AG20443 (cell line): Measurements from ENCODE around the gene MPHOSPH9.

Source experiments
- DNase-seq: peaks from one replicate; pipeline ENCODE4 v3.0.0; 2012; ENCODE audit warnings: low spot score, mixed read lengths

MPHOSPH9 gene

DNA sequence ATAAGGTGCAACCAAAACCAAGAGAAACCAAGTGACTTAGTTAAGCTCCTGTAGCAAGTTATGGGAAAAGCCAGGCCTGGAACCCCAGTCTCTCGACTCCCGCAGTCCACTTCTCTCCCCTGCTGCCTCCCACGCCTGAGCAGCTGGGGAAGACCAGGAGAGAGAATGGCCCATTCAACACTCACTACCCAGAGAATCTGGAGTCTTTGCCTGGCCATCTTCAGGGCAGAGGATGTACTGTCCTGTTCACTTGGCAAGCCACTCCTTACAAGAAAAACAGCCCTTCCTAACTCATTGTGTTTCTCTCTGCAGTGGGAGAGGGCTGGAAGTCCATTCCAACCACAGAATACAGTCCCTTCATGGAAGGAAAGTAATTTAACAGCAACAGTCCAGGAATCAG lies 83.9 kb downstream of the MPHOSPH9 start:
- DNase-seq: peak; percentile 27

GRCh38 chr12:123148655-123149054 lies 84.3 kb downstream of the MPHOSPH9 start:
- DNase-seq: no peak

GRCh38 chr12:123148223-123148622 lies 84.7 kb downstream of the MPHOSPH9 start:
- DNase-seq: no peak

- DNase-seq: no peak
These were observed 87.7 kb downstream of the MPHOSPH9 start for GRCh38 chr12:123145211-123145610.

- DNase-seq: no peak
These were observed 89.0 kb downstream of the MPHOSPH9 start for GRCh38 chr12:123143736-123144461.

DNA sequence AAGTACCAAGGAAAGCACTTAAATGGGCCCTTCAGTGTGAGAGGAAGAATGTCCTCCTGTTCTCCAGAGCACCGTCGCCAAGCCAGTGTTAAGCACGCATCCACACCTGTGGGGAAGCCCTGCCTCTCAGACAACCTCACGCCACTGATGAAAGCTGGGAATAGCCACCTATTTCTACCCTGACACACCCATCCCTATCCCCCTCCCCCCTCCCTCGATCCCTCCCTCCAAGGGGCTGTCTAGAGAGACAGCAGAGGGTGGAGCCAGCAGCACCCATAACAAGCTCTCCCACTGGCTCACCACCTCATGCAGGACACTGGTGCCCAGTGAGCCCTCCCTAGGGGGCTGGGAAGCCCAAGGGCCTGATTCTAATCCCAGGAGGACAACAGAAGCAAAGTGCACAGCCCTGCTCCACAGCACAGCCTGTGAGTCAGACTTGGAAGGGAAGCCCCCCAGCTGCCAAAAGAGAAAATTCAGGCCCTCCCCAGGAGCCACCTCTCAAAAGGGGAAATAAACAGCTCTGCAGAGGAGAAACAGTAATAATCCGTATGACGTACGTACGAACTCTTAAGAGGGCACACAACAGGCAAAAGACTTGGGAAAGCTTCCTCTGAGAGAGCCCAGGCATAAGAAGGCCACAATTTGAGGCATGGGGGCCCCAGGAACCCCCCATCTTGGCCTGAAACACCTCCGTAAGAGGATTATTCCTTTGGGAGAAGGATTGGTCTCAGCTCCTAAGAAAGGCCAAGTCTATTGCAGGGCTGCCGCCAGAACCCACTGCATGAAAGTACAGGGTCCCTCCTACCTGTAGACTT lies 89.8 kb downstream of the MPHOSPH9 start:
- no peak for DNase-seq

GRCh38 chr12:123142518-123142840 lies 90.5 kb downstream of the MPHOSPH9 start:
- no peak for DNase-seq

- peak; percentile 61 for DNase-seq
These were observed 91.1 kb downstream of the MPHOSPH9 start for GRCh38 chr12:123141615-123142517.

- DNase-seq: no peak
These were observed 92.0 kb downstream of the MPHOSPH9 start for GRCh38 chr12:123140676-123141614.

GRCh38 chr12:123139926-123140675 lies 92.8 kb downstream of the MPHOSPH9 start:
- peak; percentile 29 for DNase-seq

DNA sequence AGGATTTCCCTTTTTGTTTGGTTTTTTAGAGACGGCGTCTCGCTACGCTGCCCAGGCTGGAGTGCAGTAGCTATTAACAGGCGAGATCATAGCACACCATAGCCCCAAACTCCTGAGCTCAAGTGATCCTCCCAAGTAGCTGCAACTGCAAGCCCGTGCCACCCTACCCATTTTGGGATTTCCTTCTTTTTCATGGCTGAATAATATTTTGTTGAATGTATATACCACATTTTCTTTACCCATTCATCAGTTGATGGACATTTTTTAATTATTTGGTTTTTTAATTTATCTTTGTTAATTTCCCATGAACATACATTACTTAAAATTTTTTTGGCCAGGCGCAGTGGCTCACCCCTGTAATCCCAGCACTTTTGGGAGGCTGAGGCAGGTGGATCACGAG lies 97.3 kb downstream of the MPHOSPH9 start:
- no peak for DNase-seq

GRCh38 chr12:123134826-123135225 lies 98.1 kb downstream of the MPHOSPH9 start:
- no peak for DNase-seq

DNA sequence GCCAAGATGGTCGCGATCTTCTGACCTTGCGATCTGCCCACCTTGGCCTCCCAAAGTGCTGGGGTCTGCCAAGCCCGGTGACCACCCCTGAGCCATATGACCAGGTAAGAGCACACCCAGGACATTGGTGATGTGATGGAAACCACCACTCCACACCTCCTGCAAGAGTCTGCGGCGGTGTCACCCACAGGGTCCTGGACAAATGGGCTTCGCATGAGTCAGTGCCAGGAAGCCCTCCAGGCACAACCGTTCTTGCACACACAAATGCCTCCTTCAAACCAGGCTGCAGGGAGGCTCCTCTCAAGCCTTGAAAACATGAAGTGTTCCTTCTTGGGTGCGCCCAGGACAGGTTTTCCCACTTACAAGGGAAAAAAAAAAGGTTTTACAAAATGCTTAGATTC lies 98.7 kb downstream of the MPHOSPH9 start:
- DNase-seq: no peak

GRCh38 chr12:123133701-123134100 lies 99.2 kb downstream of the MPHOSPH9 start:
- no peak for DNase-seq

GRCh38 chr12:123132951-123133619 lies 99.9 kb downstream of the MPHOSPH9 start:
- no peak for DNase-seq

DNA sequence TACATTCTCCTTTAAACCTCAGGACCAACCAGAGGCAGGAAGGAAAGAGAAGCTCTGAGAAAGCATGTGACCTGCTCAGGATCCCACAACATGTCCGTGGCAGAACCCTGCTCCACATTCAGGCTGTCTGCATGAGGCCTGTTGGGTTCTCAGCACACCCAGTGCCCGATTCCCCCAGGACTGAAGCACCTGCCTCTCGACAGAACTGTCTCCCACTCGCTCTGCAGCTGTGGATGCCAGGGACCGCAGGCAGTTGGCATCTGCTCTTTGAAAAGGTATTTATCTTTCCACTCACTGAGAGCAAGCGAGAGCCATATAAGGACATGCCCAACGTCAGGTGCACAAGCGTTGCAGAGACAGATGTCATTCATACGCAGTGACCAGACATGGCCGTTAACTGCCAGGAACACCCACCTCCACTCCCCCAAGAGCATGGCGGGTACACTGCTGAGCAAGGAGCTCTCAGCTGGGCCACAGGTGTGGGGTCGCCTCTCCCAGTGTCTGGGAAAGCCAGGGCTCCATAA lies 101.0 kb downstream of the MPHOSPH9 start:
- DNase-seq: no peak

- DNase-seq: no peak
These were observed 101.6 kb downstream of the MPHOSPH9 start for GRCh38 chr12:123131291-123131832.

DNA sequence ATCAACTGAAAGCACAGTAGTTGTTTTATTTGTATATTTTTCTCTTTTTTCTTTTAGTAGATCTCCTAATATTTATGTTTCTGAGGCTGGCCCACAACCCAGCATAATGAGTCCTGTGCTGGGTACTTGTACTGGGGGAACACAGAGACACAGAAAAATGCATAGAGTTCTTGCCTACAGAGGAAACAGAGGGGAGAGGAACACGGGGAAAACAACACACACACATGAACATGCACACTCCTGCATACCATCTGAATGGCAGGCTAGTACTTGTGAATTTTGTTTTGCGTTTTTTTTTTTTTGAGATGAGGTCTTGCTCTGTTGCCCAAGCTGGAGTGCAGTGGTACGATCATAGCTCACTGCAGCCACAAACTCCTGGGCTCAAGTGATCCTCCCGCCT lies 103.3 kb downstream of the MPHOSPH9 start:
- DNase-seq: no peak

DNA sequence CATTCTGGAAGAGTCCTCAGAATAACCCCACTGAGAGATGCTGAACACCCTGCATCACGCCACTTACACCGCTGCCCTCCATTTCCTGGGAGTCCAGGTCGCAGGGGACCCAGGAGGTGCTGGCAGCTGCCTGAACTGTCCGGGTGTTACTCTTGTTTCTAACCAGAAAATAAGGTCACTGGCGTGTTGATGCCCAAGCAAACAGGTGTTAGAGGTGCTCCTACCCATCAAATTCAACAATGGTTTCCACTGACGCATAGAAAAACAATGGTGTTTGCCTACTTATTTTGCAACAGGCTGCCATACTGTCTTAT lies 105.8 kb downstream of the MPHOSPH9 start:
- no peak for DNase-seq
